ENCODE results near the gene SLC38A1.
"Not testable (repeated sequence)": the region's sequence is repeated elsewhere in the genome, so short reads cannot be mapped to it uniquely, and the experiment has no call there.

Gene SLC38A1

GRCh38 chr12:46298261-46298660 is 29.4 kb upstream of the SLC38A1 start:
- DNase-seq (no peak), ATAC-seq (ENCODE audit: insufficient read depth, low read depth) (no peak)
- H2AFZ ChIP-seq (ENCODE audit: low read depth, low read length) = no peak overlapping the region
- H3K27me3 ChIP-seq (ENCODE audit: insufficient read depth, low read length, poor library complexity) = no peaks in the 10 kb centered on the region
- no peak overlapping the region for H3K27ac ChIP-seq (ENCODE audit: low read length)
- H3K79me2 ChIP-seq (ENCODE audit: insufficient read depth, low read length) = no peaks in the 10 kb centered on the region
- no peak for TF ChIP-seq EZH2 (IDR thresholded peaks at IDR 0.05; ENCODE audit: borderline replicate concordance, low read depth, low read length, severe bottlenecking)
- TF ChIP-seq, protein P1, sequence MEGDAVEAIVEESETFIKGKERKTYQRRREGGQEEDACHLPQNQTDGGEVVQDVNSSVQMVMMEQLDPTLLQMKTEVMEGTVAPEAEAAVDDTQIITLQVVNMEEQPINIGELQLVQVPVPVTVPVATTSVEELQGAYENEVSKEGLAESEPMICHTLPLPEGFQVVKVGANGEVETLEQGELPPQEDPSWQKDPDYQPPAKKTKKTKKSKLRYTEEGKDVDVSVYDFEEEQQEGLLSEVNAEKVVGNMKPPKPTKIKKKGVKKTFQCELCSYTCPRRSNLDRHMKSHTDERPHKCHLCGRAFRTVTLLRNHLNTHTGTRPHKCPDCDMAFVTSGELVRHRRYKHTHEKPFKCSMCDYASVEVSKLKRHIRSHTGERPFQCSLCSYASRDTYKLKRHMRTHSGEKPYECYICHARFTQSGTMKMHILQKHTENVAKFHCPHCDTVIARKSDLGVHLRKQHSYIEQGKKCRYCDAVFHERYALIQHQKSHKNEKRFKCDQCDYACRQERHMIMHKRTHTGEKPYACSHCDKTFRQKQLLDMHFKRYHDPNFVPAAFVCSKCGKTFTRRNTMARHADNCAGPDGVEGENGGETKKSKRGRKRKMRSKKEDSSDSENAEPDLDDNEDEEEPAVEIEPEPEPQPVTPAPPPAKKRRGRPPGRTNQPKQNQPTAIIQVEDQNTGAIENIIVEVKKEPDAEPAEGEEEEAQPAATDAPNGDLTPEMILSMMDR (IDR thresholded peaks at IDR 0.05; ENCODE audit: borderline replicate concordance, extremely low read depth, low read length, poor library complexity, severe bottlenecking) = no peak
- 0 out of 2 replicates have a peak, but pooled peaks cover 3% of the 10 kb centered on the region for H3K4me1 ChIP-seq (ENCODE audit: insufficient read depth, low read length)
- H3K36me3 ChIP-seq (ENCODE audit: insufficient read depth, low read length) = no peaks in the 10 kb centered on the region
- no peak overlapping the region for H3K4me2 ChIP-seq (ENCODE audit: insufficient read depth, low read length)
- no peak overlapping the region for H3K9ac ChIP-seq (ENCODE audit: low read depth, low read length)
- no peak overlapping the region for H3K4me3 ChIP-seq (ENCODE audit: low read depth in 1 of 2, low read length in 2 of 2)
- no peaks in the 10 kb centered on the region for H4K20me1 ChIP-seq (ENCODE audit: insufficient read depth, low read length)
- no peaks in the 10 kb centered on the region for H3K9me3 ChIP-seq (ENCODE audit: insufficient read depth, low read length, severe bottlenecking)

DNA sequence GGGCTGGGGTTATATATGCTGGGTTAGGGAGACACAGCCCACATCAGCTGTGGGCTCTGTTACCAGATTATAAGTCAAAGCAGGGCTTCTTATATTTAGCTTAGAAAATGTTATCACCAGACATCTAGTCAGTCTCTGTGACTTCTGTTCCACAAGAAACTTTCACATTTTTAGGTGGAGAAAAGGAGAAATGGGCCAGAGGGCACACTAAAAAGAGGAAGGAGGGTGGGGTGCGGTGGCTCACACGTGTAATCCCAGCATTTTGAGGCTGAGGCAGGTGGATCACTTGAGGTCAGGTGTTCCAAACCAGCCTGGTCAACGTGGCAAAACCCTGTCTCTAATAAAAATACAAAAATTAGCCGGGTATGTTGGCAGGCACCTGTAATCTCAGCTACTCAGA is 28.0 kb upstream of the SLC38A1 start:
- no peak overlapping the region for H3K27ac ChIP-seq (ENCODE audit: low read length)
- H3K4me2 ChIP-seq (ENCODE audit: insufficient read depth, low read length) = no peak overlapping the region
- ATAC-seq (ENCODE audit: insufficient read depth, low read depth) (no peak), DNase-seq (no peak)
- H3K36me3 ChIP-seq (ENCODE audit: insufficient read depth, low read length) = no peaks in the 10 kb centered on the region
- no peak overlapping the region for H3K9ac ChIP-seq (ENCODE audit: low read depth, low read length)
- H3K79me2 ChIP-seq (ENCODE audit: insufficient read depth, low read length) = no peaks in the 10 kb centered on the region
- no peak overlapping the region for H3K4me3 ChIP-seq (ENCODE audit: low read depth in 1 of 2, low read length in 2 of 2)
- H4K20me1 ChIP-seq (ENCODE audit: insufficient read depth, low read length) = no peaks in the 10 kb centered on the region
- no peak overlapping the region for H2AFZ ChIP-seq (ENCODE audit: low read depth, low read length)
- H3K27me3 ChIP-seq (ENCODE audit: insufficient read depth, low read length, poor library complexity) = no peaks in the 10 kb centered on the region
- TF ChIP-seq EZH2 (IDR thresholded peaks at IDR 0.05; ENCODE audit: borderline replicate concordance, low read depth, low read length, severe bottlenecking) = no peak
- TF ChIP-seq, protein P1 (IDR thresholded peaks at IDR 0.05; ENCODE audit: borderline replicate concordance, extremely low read depth, low read length, poor library complexity, severe bottlenecking) = no peak
- H3K4me1 ChIP-seq (ENCODE audit: insufficient read depth, low read length) = 0 out of 2 replicates have a peak, but pooled peaks cover 3% of the 10 kb centered on the region
- peaks cover under 1% of the 10 kb centered on the region for H3K9me3 ChIP-seq (ENCODE audit: insufficient read depth, low read length, severe bottlenecking)

DNA sequence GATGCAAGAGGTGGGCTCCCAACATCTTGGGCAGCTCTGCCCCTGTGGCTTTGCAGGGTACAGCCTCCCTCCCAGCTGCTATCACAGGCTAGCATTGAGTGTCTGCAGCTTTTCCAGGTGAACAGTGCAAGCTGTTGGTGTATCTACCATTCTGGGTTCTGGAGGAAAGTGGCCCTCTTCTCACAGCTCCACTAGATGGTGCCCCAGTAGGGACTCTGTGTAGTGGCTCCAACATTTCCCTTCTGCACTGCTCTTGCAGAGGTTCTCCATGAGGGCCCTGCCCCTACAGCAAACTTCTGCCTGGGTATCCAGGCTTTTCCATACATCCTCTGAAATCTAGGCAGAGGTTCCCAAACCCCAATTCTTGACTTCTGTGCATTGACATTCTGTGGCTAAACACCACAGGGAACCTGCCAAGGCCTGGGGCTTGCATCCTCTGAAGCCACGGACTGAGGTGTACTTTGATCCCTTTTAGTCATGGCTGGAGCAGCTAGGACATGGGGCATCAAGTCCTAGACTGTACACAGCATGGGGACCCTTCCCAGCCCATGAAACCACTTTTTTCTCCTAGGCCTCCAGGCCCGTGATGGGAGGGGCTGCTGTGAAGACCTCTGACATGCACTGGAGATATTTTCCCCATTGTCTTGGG is 24.0 kb upstream of the SLC38A1 start:
- TF ChIP-seq, protein P1 (IDR thresholded peaks at IDR 0.05; ENCODE audit: borderline replicate concordance, extremely low read depth, low read length, poor library complexity, severe bottlenecking) = peak; percentile 12
- TF ChIP-seq EZH2 (IDR thresholded peaks at IDR 0.05; ENCODE audit: borderline replicate concordance, low read depth, low read length, severe bottlenecking) = no peak
- no peaks in the 10 kb centered on the region for H3K27me3 ChIP-seq (ENCODE audit: insufficient read depth, low read length, poor library complexity)
- H3K79me2 ChIP-seq (ENCODE audit: insufficient read depth, low read length) = no peaks in the 10 kb centered on the region
- no peak overlapping the region for H3K4me2 ChIP-seq (ENCODE audit: insufficient read depth, low read length)
- DNase-seq (no peak), ATAC-seq (ENCODE audit: insufficient read depth, low read depth) (no peak)
- H2AFZ ChIP-seq (ENCODE audit: low read depth, low read length) = no peak overlapping the region
- H3K4me3 ChIP-seq (ENCODE audit: low read depth in 1 of 2, low read length in 2 of 2) = no peak overlapping the region
- H3K4me1 ChIP-seq (ENCODE audit: insufficient read depth, low read length) = no peaks in the 10 kb centered on the region
- no peaks in the 10 kb centered on the region for H4K20me1 ChIP-seq (ENCODE audit: insufficient read depth, low read length)
- H3K9ac ChIP-seq (ENCODE audit: low read depth, low read length) = no peak overlapping the region
- H3K27ac ChIP-seq (ENCODE audit: low read length) = no peak overlapping the region
- H3K36me3 ChIP-seq (ENCODE audit: insufficient read depth, low read length) = no peaks in the 10 kb centered on the region
- peaks cover 3% of the 10 kb centered on the region for H3K9me3 ChIP-seq (ENCODE audit: insufficient read depth, low read length, severe bottlenecking)

DNA sequence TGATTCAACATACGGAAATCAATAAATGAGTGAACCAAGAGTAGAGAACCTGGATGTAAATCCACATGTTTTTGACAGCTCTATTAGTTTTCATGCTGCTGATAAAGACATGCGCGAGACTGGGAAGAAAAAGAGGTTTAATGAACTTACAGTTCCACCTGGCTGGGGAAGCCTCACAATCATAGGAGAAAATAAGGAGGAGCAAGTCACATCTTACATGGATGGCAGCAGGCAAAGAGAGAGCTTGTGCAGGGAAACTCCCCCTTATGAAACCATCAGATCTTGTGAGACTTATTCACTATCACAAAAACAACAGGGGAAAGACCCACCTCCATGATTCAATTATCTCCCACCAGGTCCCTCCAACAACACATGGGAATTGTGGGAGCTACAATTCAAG is 23.1 kb upstream of the SLC38A1 start:
- H3K4me1 ChIP-seq (ENCODE audit: insufficient read depth, low read length); H3K36me3 ChIP-seq (ENCODE audit: insufficient read depth, low read length); H3K9ac ChIP-seq (ENCODE audit: low read depth, low read length); H4K20me1 ChIP-seq (ENCODE audit: insufficient read depth, low read length); DNase-seq; H3K4me2 ChIP-seq (ENCODE audit: insufficient read depth, low read length); H3K79me2 ChIP-seq (ENCODE audit: insufficient read depth, low read length); ATAC-seq (ENCODE audit: insufficient read depth, low read depth); H3K9me3 ChIP-seq (ENCODE audit: insufficient read depth, low read length, severe bottlenecking); H3K27ac ChIP-seq (ENCODE audit: low read length); H3K27me3 ChIP-seq (ENCODE audit: insufficient read depth, low read length, poor library complexity); H2AFZ ChIP-seq (ENCODE audit: low read depth, low read length); H3K4me3 ChIP-seq (ENCODE audit: low read depth in 1 of 2, low read length in 2 of 2): not testable (repeated sequence)

GRCh38 chr12:46285177-46285576 is 16.3 kb upstream of the SLC38A1 start:
- H2AFZ ChIP-seq (ENCODE audit: low read depth, low read length); H3K36me3 ChIP-seq (ENCODE audit: insufficient read depth, low read length); H3K79me2 ChIP-seq (ENCODE audit: insufficient read depth, low read length); H3K27me3 ChIP-seq (ENCODE audit: insufficient read depth, low read length, poor library complexity); DNase-seq; H4K20me1 ChIP-seq (ENCODE audit: insufficient read depth, low read length); H3K4me2 ChIP-seq (ENCODE audit: insufficient read depth, low read length); ATAC-seq (ENCODE audit: insufficient read depth, low read depth); H3K27ac ChIP-seq (ENCODE audit: low read length); H3K9ac ChIP-seq (ENCODE audit: low read depth, low read length); H3K4me1 ChIP-seq (ENCODE audit: insufficient read depth, low read length); H3K4me3 ChIP-seq (ENCODE audit: low read depth in 1 of 2, low read length in 2 of 2): not testable (repeated sequence)
- peaks cover 36% of the 10 kb centered on the region for H3K9me3 ChIP-seq (ENCODE audit: insufficient read depth, low read length, severe bottlenecking)
